ENCODE results near the gene ACACA.

GRCh38 chr17:37340804-37341203, 65.8 kb downstream of the ACACA start:
- no peak for TF ChIP-seq CTCF (IDR thresholded peaks at IDR 0.05)
- no peak for TF ChIP-seq EP300 (IDR thresholded peaks at IDR 0.05)

Data from ovary (tissue), 3 donors.